Ishikawa (cell line): ENCODE results near the gene RNFT2.

ENCODE experiments used
- CEBPB ChIP-seq: IDR thresholded peaks from 2 replicates; pipeline ENCODE4 v1.6.1; 2012
- CREB1 ChIP-seq: IDR thresholded peaks from 2 replicates; pipeline ENCODE4 v1.6.1; 2012; ENCODE audit warnings: low read depth
- EGR1 ChIP-seq: IDR thresholded peaks from 2 replicates; pipeline ENCODE4 v1.6.1; 2012
- EP300 ChIP-seq: IDR thresholded peaks from 2 replicates; pipeline ENCODE4 v1.6.1; 2012; ENCODE audit warnings: borderline replicate concordance
- FOXM1 ChIP-seq: IDR thresholded peaks from 2 replicates; pipeline ENCODE4 v1.6.1; 2012; ENCODE audit warnings: low read depth, borderline replicate concordance
- MAX ChIP-seq: IDR thresholded peaks from 2 replicates; pipeline ENCODE4 v1.6.1; 2012
- NFIC ChIP-seq: IDR thresholded peaks from 2 replicates; pipeline ENCODE4 v1.6.1; 2012
- RAD21 ChIP-seq: IDR thresholded peaks from 2 replicates; pipeline ENCODE4 v1.6.1; 2012; ENCODE audit warnings: low read depth
- REST ChIP-seq: IDR thresholded peaks from 2 replicates; pipeline ENCODE4 v1.6.1; 2012; ENCODE audit warnings: low read depth, mild to moderate bottlenecking
- TAF1 ChIP-seq: IDR thresholded peaks from 2 replicates; pipeline ENCODE4 v1.6.1; 2012; ENCODE audit warnings: low read depth, mild to moderate bottlenecking
- TCF12 ChIP-seq: IDR thresholded peaks from 2 replicates; pipeline ENCODE4 v1.6.1; 2012; ENCODE audit warnings: low read depth
- TEAD4 ChIP-seq: IDR thresholded peaks from 2 replicates; pipeline ENCODE4 v1.6.1; 2012
- USF1 ChIP-seq: IDR thresholded peaks from 2 replicates; pipeline ENCODE4 v1.6.1; 2012
- YY1 ChIP-seq: IDR thresholded peaks from 2 replicates; pipeline ENCODE4 v1.6.1; 2012; ENCODE audit warnings: low read depth
- ZBTB7A ChIP-seq: IDR thresholded peaks from 2 replicates; pipeline ENCODE4 v1.6.1; 2012; ENCODE audit warnings: low read depth

The RNFT2 gene

GRCh38 chr12:116745554-116745953 lies 7.4 kb downstream of the RNFT2 start:
- no peak for TF ChIP-seq YY1
- no peak for TF ChIP-seq NFIC

GRCh38 chr12:116749884-116750283 lies 11.8 kb downstream of the RNFT2 start:
- TF ChIP-seq TAF1 (no peak), REST (no peak), FOXM1 (no peak), NFIC (no peak), CREB1 (no peak), CEBPB (no peak), EGR1 (no peak), MAX (no peak)

- TF ChIP-seq REST (no peak), NFIC (no peak), USF1 (no peak), TEAD4 (no peak), FOXM1 (no peak), CREB1 (no peak), RAD21 (no peak), TCF12 (no peak), CEBPB (no peak)
Measured at GRCh38 chr12:116750298-116750697, 12.2 kb downstream of the RNFT2 start.

- no peak for TF ChIP-seq RAD21
- no peak for TF ChIP-seq REST
- TF ChIP-seq EP300 = no peak
- TF ChIP-seq TAF1 = no peak
- no peak for TF ChIP-seq NFIC
Measured at GRCh38 chr12:116759783-116760621, 21.9 kb downstream of the RNFT2 start.

- TF ChIP-seq FOXM1 = no peak
- TF ChIP-seq EP300 = no peak
- TF ChIP-seq TCF12 = no peak
- no peak for TF ChIP-seq YY1
- no peak for TF ChIP-seq EGR1
- TF ChIP-seq NFIC = no peak
- TF ChIP-seq CREB1 = no peak
- TF ChIP-seq CEBPB = no peak
- no peak for TF ChIP-seq ZBTB7A
- TF ChIP-seq REST = no peak
- TF ChIP-seq RAD21 = no peak
- TF ChIP-seq TEAD4 = no peak
- no peak for TF ChIP-seq USF1
- no peak for TF ChIP-seq TAF1
- no peak for TF ChIP-seq MAX
Measured at GRCh38 chr12:116760622-116761020, 22.5 kb downstream of the RNFT2 start.
